HCT116 (cell line): ENCODE measurements around the gene RNF208.

ENCODE experiments used
- CEBPB ChIP-seq: IDR thresholded peaks from 2 replicates; pipeline ENCODE4 v1.6.1; 2012; ENCODE audit warnings: low read depth
- CTCF ChIP-seq, 3 experiments: fragments of 200-600 bp in 1 of 3; sonication (generic) in 1 of 3; IDR thresholded peaks in 2 of 3; conservative IDR thresholded peaks in 1 of 3; 2 replicates each; pipeline ENCODE4 v1.5.1; 2012 to 2017; ENCODE audit warnings: low read depth in 2 of 3, low read length in 2 of 3, antibody characterized with exemption in 1 of 3, borderline replicate concordance in 1 of 3, control low read depth in 1 of 3, mild to moderate bottlenecking in 1 of 3, mixed read lengths in 1 of 3, mixed run types in 1 of 3, moderate library complexity in 1 of 3; ENCODE audit not compliant: insufficient read depth in 1 of 3
- EZH2 ChIP-seq: fragments of 200-600 bp; sonication (generic); IDR thresholded peaks from 2 replicates; pipeline ENCODE4 v1.6.1; 2017; ENCODE audit warnings: antibody characterized with exemption, mixed run types
- EZH2phosphoT487 ChIP-seq: fragments of 200-600 bp; IDR thresholded peaks from 2 replicates; pipeline ENCODE4 v1.6.1; 2018; ENCODE audit warnings: antibody characterized with exemption, borderline replicate concordance
- FOSL1 ChIP-seq: IDR thresholded peaks from 2 replicates; pipeline ENCODE4 v1.6.1; 2012; ENCODE audit warnings: low read depth
- MAX ChIP-seq: IDR thresholded peaks from 2 replicates; pipeline ENCODE4 v1.6.1; 2012
- RAD21 ChIP-seq: IDR thresholded peaks from 2 replicates; pipeline ENCODE4 v1.6.1; 2012; ENCODE audit warnings: low read depth, mild to moderate bottlenecking

- no peak for TF ChIP-seq MAX
- no peak for TF ChIP-seq CTCF (IDR thresholded peaks at IDR 0.05 in 2 of 3, conservative IDR thresholded peaks at IDR 0.05 in 1 of 3; ENCODE audit: borderline replicate concordance in 1 of 3, insufficient read depth in 1 of 3, low read depth in 2 of 3, low read length in 2 of 3)
- TF ChIP-seq EZH2phosphoT487: no peak
- no peak for TF ChIP-seq FOSL1
- TF ChIP-seq EZH2: no peak
- no peak for TF ChIP-seq RAD21
- TF ChIP-seq CEBPB: no peak
Observed at GRCh38 chr9:137231372-137232039, 9.5 kb upstream of the RNF208 start.
